GM12878 (cell line): ENCODE results near the gene DTX3. TPM values are rescaled to one million over a fixed set of nuclear protein-coding genes. Genes with fewer than 3 reads are reported as not detected.

Experiments used
- ATAC-seq: fragments of 200-7000 bp; cut with Tn5 transposase; 3 replicates; pipeline ENCODE4 v1.9.1; 2020; ENCODE audit warnings: mild to moderate bottlenecking, moderate library complexity
- BruUV-seq: library from RNA; stranded (reverse); fragments of 400-500 nt; replicated peaks from 2 replicates; lab custom pipeline; 2021; lab: Mats Ljungman, UMichigan
- CTCF ChIA-PET: fragments of 300-600 bp; sonication (Branson Sonifier 250); formaldehyde crosslinking; extraction: SDS; loops from one replicate; lab custom pipeline; 2021; ENCODE audit warnings: inconsistent platforms; lab: Yijun Ruan, JAX
- POLR2A ChIA-PET: fragments of 350-600 bp; formaldehyde crosslinking; extraction: SDS; loops from one replicate; lab custom pipeline; 2021; ENCODE audit warnings: inconsistent platforms; lab: Charles Lee
- RAD21 ChIA-PET: fragments of 300-600 bp; sonication (Branson Sonifier 250); formaldehyde crosslinking; loops from one replicate; lab custom pipeline; 2023; ENCODE audit warnings: antibody characterized with exemption; ENCODE audit not compliant: unreplicated experiment; lab: Charles Lee
- SMC1A ChIA-PET: fragments of 300-600 bp; sonication (Branson Sonifier 250); formaldehyde crosslinking; loops from one replicate; lab custom pipeline; 2023; ENCODE audit not compliant: unreplicated experiment, uncharacterized antibody; lab: Charles Lee
- DNase-seq: peaks from one replicate; pipeline ENCODE4 v3.0.0-alpha.2; 2011; ENCODE audit warnings: low read depth, low spot score
- FAIRE-seq: peaks from 3 replicates; lab custom pipeline; 2011; peaks lifted over from hg19 to GRCh38; lab: Jason Lieb, UNC
- H2AFZ ChIP-seq: 2 replicates; pipeline ENCODE4 v1.6.0; 2011; ENCODE audit warnings: low read depth, low read length, control low read depth; ENCODE audit not compliant: control insufficient read depth
- H3K27ac ChIP-seq: 2 replicates; pipeline ENCODE4 v1.5.1; 2011; ENCODE audit warnings: control low read depth; ENCODE audit not compliant: control insufficient read depth, insufficient read depth
- H3K27me3 ChIP-seq, 2 experiments: replicated peaks in 1 of 2; 2 replicates each; pipeline versions ENCODE4 v1.6.0 to v1.6.1; 2011; ENCODE audit warnings: low read length in 1 of 2; ENCODE audit not compliant: control insufficient read depth in 2 of 2, insufficient read depth in 2 of 2
- H3K36me3 ChIP-seq, 2 experiments: 2 replicates each; pipeline ENCODE4 v1.5.1; 2011; ENCODE audit warnings: low read length in 1 of 2; ENCODE audit not compliant: control insufficient read depth in 2 of 2, insufficient read depth in 2 of 2
- H3K4me1 ChIP-seq: 2 replicates; pipeline ENCODE4 v1.6.1; 2011; ENCODE audit warnings: mild to moderate bottlenecking, low read length, moderate library complexity, mixed read lengths; ENCODE audit not compliant: control insufficient read depth, insufficient read depth
- H3K4me2 ChIP-seq: 2 replicates; pipeline ENCODE4 v1.6.0; 2011; ENCODE audit warnings: control low read depth; ENCODE audit not compliant: control insufficient read depth, insufficient read depth
- H3K4me3 ChIP-seq: fragments of 200-600 bp; sonication (generic); 2 replicates; pipeline ENCODE4 v1.5.1; 2016
- H3K79me2 ChIP-seq: 2 replicates; pipeline ENCODE4 v1.6.0; 2011; ENCODE audit warnings: low read length; ENCODE audit not compliant: control insufficient read depth, insufficient read depth
- H3K9ac ChIP-seq: 2 replicates; pipeline ENCODE4 v1.8.0; 2011; ENCODE audit warnings: low read length, control low read depth, mixed read lengths; ENCODE audit not compliant: control insufficient read depth, insufficient read depth
- H3K9me3 ChIP-seq: replicated peaks from 3 replicates; pipeline ENCODE4 v1.5.1; 2011; ENCODE audit warnings: mild to moderate bottlenecking, low read length; ENCODE audit not compliant: control insufficient read depth, insufficient read depth
- H4K20me1 ChIP-seq: 2 replicates; pipeline ENCODE4 v1.6.0; 2011; ENCODE audit not compliant: control insufficient read depth, insufficient read depth
- ASH2L ChIP-seq: fragments of 300-600, 200-600 bp; sonication (generic); IDR thresholded peaks from 2 replicates; pipeline ENCODE4 v1.6.1; 2017; ENCODE audit warnings: low read depth, mild to moderate bottlenecking, borderline replicate concordance
- ATF7 ChIP-seq: fragments of 450-650 bp; IDR thresholded peaks from 2 replicates; pipeline ENCODE4 v1.6.1; 2016; ENCODE audit warnings: low read depth, mild to moderate bottlenecking
- BCL11A ChIP-seq: IDR thresholded peaks from 2 replicates; pipeline ENCODE4 v1.6.1; 2011; ENCODE audit warnings: low read depth, low read length
- BMI1 ChIP-seq: fragments of 450-650 bp; IDR thresholded peaks from 2 replicates; pipeline ENCODE4 v1.6.1; 2016; ENCODE audit warnings: mild to moderate bottlenecking, moderate library complexity, borderline replicate concordance
- CTCF ChIP-seq, 3 experiments: IDR thresholded peaks in 2 of 3; conservative IDR thresholded peaks in 1 of 3; 2 replicates each; pipeline ENCODE4 v1.5.1; 2011; ENCODE audit warnings: low read depth in 3 of 3, low read length in 3 of 3, mild to moderate bottlenecking in 3 of 3, control low read depth in 2 of 3, moderate library complexity in 2 of 3, inconsistent platforms in 1 of 3, mixed read lengths in 1 of 3; ENCODE audit not compliant: control insufficient read depth in 2 of 3, insufficient read depth in 1 of 3; ENCODE audit errors: extremely low read depth in 1 of 3
- CUX1 ChIP-seq: IDR thresholded peaks from 2 replicates; pipeline ENCODE4 v1.6.1; 2012; ENCODE audit warnings: improper control_type of control experiment, low read depth, low read length; ENCODE audit not compliant: insufficient replicate concordance
- EED ChIP-seq: sonication (generic); IDR thresholded peaks from 2 replicates; pipeline ENCODE4 v1.6.1; 2016; ENCODE audit warnings: antibody characterized with exemption, low read depth
- MYC ChIP-seq: IDR thresholded peaks from 2 replicates; pipeline ENCODE4 v1.6.1; 2011; ENCODE audit warnings: mild to moderate bottlenecking, low read length, moderate library complexity, inconsistent platforms; ENCODE audit not compliant: insufficient read depth, insufficient replicate concordance, insufficient read length, severe bottlenecking
- PAX5 ChIP-seq: IDR thresholded peaks from 2 replicates; pipeline ENCODE4 v1.6.1; 2011; ENCODE audit warnings: low read depth, low read length, borderline replicate concordance
- POLR2A ChIP-seq: IDR thresholded peaks from 2 replicates; pipeline ENCODE4 v1.6.1; 2011; ENCODE audit warnings: low read depth, mild to moderate bottlenecking, low read length
- POLR2AphosphoS2 ChIP-seq: IDR thresholded peaks from 2 replicates; pipeline ENCODE4 v1.6.1; 2011; ENCODE audit warnings: low read depth, mild to moderate bottlenecking, low read length, improper control_type of control experiment, moderate library complexity
- RAD51 ChIP-seq: fragments of 450-650 bp; IDR thresholded peaks from 2 replicates; pipeline ENCODE4 v1.6.1; 2016; ENCODE audit warnings: moderate library complexity, mild to moderate bottlenecking, inconsistent platforms
- RFX5 ChIP-seq: IDR thresholded peaks from 2 replicates; pipeline ENCODE4 v1.6.1; 2011; ENCODE audit warnings: low read depth, low read length, improper control_type of control experiment
- SIX5 ChIP-seq: IDR thresholded peaks from 2 replicates; pipeline ENCODE4 v1.6.1; 2011; ENCODE audit warnings: mild to moderate bottlenecking, low read depth, low read length, moderate library complexity; ENCODE audit not compliant: severe bottlenecking
- SMAD5 ChIP-seq: IDR thresholded peaks from 2 replicates; pipeline ENCODE4 v1.6.1; 2016; ENCODE audit warnings: antibody characterized with exemption, low read depth
- SMC3 ChIP-seq: IDR thresholded peaks from 2 replicates; pipeline ENCODE4 v1.6.1; 2011; ENCODE audit warnings: low read length, improper control_type of control experiment, borderline replicate concordance
- SREBF1 ChIP-seq: IDR thresholded peaks from 2 replicates; pipeline ENCODE4 v1.6.1; 2012; ENCODE audit warnings: mild to moderate bottlenecking, low read length
- STAT1 ChIP-seq: fragments of 450-650 bp; conservative IDR thresholded peaks from 2 replicates; pipeline ENCODE4 v1.6.1; 2014; ENCODE audit warnings: antibody characterized with exemption, mild to moderate bottlenecking
- ZNF217 ChIP-seq: fragments of 450-650 bp; IDR thresholded peaks from 2 replicates; pipeline ENCODE4 v1.6.1; 2017; ENCODE audit warnings: antibody characterized with exemption, mild to moderate bottlenecking
- ZNF384 ChIP-seq: IDR thresholded peaks from 2 replicates; pipeline ENCODE4 v1.6.1; 2012; ENCODE audit warnings: low read depth, mild to moderate bottlenecking, low read length, improper control_type of control experiment, borderline replicate concordance
- WGBS: methylation state at CpG from one replicate; pipeline ENCODE4 v1.1.6; 2016; ENCODE audit warnings: low lambda C conversion rate; ENCODE audit not compliant: insufficient replicate concordance, insufficient coverage; ENCODE audit errors: missing lambda C conversion rate; 5-methylcytosine and 5-hydroxymethylcytosine counted together
- in situ Hi-C: fragments of 300-500 bp; cut with MboI; formaldehyde crosslinking; loops from 9 replicates; pipeline ENCODE4 v1.14.3; 2018; ENCODE audit warnings: mixed read lengths
- intact Hi-C: fragments of 100-400 bp; cut with micrococcal nuclease; formaldehyde crosslinking; loops from one replicate; pipeline ENCODE4 v1.14.2; 2022; ENCODE audit not compliant: unreplicated experiment
- polyA plus RNA-seq, 11 experiments: library from polyadenylated mRNA; depleted of rRNA in 4 of 11; unstranded in 6 of 11; stranded (reverse) in 5 of 11; fragments of >200 nt; fragmentation: Nextera tagmentation in 4 of 11; fragmentation: Illumina TruSeq in 1 of 11; extraction: Ambion mirVana in 4 of 11; extraction: Trizol in 1 of 11; gene quantifications; 1 replicate in 1 of 11; 2 replicates in 10 of 11; pipeline versions ENCODE4 v1.2.1 to v1.2.3, GENCODE V29; 2011 to 2016; ENCODE audit warnings: inconsistent platforms in 2 of 11, missing spikeins in 2 of 11, low read depth in 1 of 11
- total RNA-seq, 4 experiments: library from RNA; depleted of rRNA in 3 of 4; stranded (reverse); fragments of >200 nt in 3 of 4; fragmentation: Illumina TruSeq in 1 of 4; extraction: Trizol in 1 of 4; gene quantifications; 2 replicates each; pipeline versions ENCODE4 v1.2.1 to v1.2.3, GENCODE V29; 2013 to 2021

DTX3 gene
- total and polyA plus RNA-seq, 10 of the 15 experiments (the other 5 are each of a cell fraction or from before 2014, with no cell fraction given): 1.1 to 13.6 (median 5.6) TPM

GRCh38 chr12:57579011-57579410 lies 25.6 kb upstream of the DTX3 start:
- ATAC-seq: no peak
- WGBS: 90% methylated on average over 2 of the region's 2 CpGs
- BruUV-seq: no TSS peak
- Histone ChIP-seq H3K9me3 (no peaks in the 10 kb centered on the region), H2AFZ (no peak overlapping the region), H3K79me2 (no peaks in the 10 kb centered on the region), H3K9ac (no peak overlapping the region), H3K27ac (no peak overlapping the region), H3K4me2 (no peak overlapping the region), H3K27me3 (no peaks in the 10 kb centered on the region; a peak in 2 of 4 replicates), H3K4me3 (no peak overlapping the region), H3K4me1 (no peaks in the 10 kb centered on the region), H4K20me1 (no peaks in the 10 kb centered on the region), H3K36me3 (no peaks in the 10 kb centered on the region)
- TF ChIP-seq EED (no peak), SMC3 (no peak), ATF7 (no peak), BCL11A (no peak), CUX1 (no peak), ZNF217 (no peak), ZNF384 (no peak), RFX5 (no peak), PAX5 (no peak), STAT1 (no peak), SIX5 (no peak), SREBF1 (no peak), RAD51 (no peak), POLR2A (no peak), SMAD5 (no peak), BMI1 (no peak), CTCF (IDR thresholded peaks at IDR 0.05 in 2 of 3, conservative IDR thresholded peaks at IDR 0.05 in 1 of 3; ENCODE audit: control insufficient read depth in 2 of 3, extremely low read depth in 1 of 3, insufficient read depth in 1 of 3, low read depth in 3 of 3, low read length in 3 of 3) (no peak), MYC (no peak), ASH2L (no peak), POLR2AphosphoS2 (no peak)
- FAIRE-seq: no peak
- ChIA-PET CTCF (interaction anchor here (7.8 kb wide), 1 partner anchor 42 kb away, joined by 119 read pairs; no protein-coding TSS in a partner anchor), SMC1A (interaction anchor here (0.7 to 1.2 kb wide), 3 partner anchors 42 to 88 kb away, joined by 3 read pairs; no protein-coding TSS in a partner anchor), RAD21 (interaction anchor here (0.6 kb wide), 1 partner anchor 30 kb away, joined by 4 read pairs; no protein-coding TSS in a partner anchor), POLR2A (no interaction called here)
- intact Hi-C loops: no loop called here
- in situ Hi-C loops: no loop called here
- no peak for DNase-seq
